HAP-1 (cell line): ENCODE data around the gene ATL2.
A peak's percentile ranks its signal among the peaks of the same experiment; 100 is the strongest.
"Not testable (repeated sequence)": the region's sequence is repeated elsewhere in the genome, so short reads cannot be mapped to it uniquely, and the experiment has no call there.

Experiments used
- DNase-seq, 2 experiments: peaks; one replicate each; pipeline ENCODE4 v3.0.0-alpha.2; 2016 to 2020; ENCODE audit warnings: low spot score in 2 of 2
- H3K27me3 ChIP-seq: fragments of 250-450 bp; sonication (Bioruptor Pico); 2 replicates; pipeline ENCODE4 v1.5.1; 2020; ENCODE audit warnings: low read depth, mild to moderate bottlenecking, moderate library complexity
- H3K36me3 ChIP-seq: fragments of 250-450 bp; sonication (Bioruptor Pico); replicated peaks from 2 replicates; pipeline ENCODE4 v1.5.1; 2020; ENCODE audit warnings: mild to moderate bottlenecking
- H3K4me1 ChIP-seq: fragments of 250-450 bp; sonication (Bioruptor Pico); 2 replicates; pipeline ENCODE4 v1.5.1; 2020; ENCODE audit warnings: mild to moderate bottlenecking
- H3K4me3 ChIP-seq: fragments of 250-450 bp; sonication (Bioruptor Pico); 2 replicates; pipeline ENCODE4 v1.5.1; 2020; ENCODE audit warnings: mild to moderate bottlenecking, moderate library complexity
- H3K9me3 ChIP-seq: fragments of 250-450 bp; sonication (Bioruptor Pico); 2 replicates; pipeline ENCODE4 v1.5.1; 2020; ENCODE audit warnings: mild to moderate bottlenecking, moderate library complexity
- in situ Hi-C: fragments of 300-500 bp; cut with MboI; formaldehyde crosslinking; loops from 3 replicates; pipeline ENCODE4 v1.14.3; 2020; ENCODE audit warnings: low sequenced_read_pairs, inconsistent platforms, mixed read lengths

Gene ATL2

DNA sequence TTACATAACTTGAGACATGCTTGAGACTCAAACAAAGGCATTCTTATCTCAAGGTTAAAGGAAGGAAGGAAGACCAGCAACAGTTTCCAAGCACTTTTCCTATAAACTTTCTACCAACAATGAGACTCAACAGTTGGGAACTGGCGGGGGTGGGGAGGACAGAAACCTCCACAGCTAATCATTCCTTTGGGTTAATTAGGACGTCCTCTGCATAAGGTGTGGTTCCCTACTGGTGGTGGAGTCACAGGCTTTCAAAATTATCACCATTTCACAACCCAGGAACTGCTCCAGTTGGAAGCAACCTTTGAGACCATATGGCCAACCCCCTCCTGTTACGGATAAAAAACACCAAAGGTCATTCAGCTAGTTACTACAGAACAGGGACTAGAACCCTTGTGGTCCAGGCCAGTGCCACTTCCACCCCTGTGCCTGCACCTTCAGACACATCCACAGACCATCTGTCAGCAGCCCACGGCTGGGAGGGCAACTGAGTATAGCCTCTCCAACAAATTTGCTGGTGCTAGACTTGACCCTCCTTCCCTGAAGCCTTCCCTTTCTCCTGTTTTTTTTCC is 30.1 kb upstream of the ATL2 start:
- Histone ChIP-seq H3K27me3 (no peaks in the 10 kb centered on the region), H3K4me1 (peaks cover 32% of the 10 kb centered on the region), H3K36me3 (no peaks in the 10 kb centered on the region), H3K9me3 (peaks cover 11% of the 10 kb centered on the region), H3K4me3 (no peak overlapping the region)
- DNase-seq = peak in 1 of 2 experiments; percentile 76
- in situ Hi-C loops = no loop called here

DNA sequence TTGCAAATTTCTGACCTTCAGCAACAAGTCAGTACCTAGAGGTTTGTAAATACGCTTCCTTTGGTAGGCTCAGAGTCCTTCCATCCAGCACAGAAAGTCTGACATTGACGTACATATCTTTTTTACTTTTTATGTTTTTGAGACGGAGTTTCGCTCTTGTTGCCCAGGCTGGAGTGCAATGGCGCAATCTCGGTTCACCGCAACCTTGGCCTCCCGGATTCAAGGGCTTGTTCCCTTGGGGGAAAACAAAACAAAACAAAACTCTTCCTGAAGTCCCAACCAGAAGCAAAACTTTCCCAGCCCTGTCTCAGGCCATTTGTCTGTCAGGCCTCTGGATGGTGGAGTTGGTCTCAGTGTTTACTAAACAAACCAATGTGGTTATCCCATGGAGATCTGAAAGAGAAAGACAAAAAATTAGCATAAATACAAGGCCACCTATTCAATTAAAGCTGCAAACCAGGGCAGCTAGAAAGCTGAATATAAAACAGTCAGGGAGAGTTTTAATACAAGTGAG is 29.6 kb upstream of the ATL2 start:
- no peaks in the 10 kb centered on the region for H3K27me3 ChIP-seq
- peaks cover 9% of the 10 kb centered on the region for H3K9me3 ChIP-seq
- in situ Hi-C loops = no loop called here
- no peaks in the 10 kb centered on the region for H3K36me3 ChIP-seq
- no peak overlapping the region for H3K4me3 ChIP-seq
- DNase-seq = peak; percentile 72 to 96
- H3K4me1 ChIP-seq = peaks cover 32% of the 10 kb centered on the region

DNA sequence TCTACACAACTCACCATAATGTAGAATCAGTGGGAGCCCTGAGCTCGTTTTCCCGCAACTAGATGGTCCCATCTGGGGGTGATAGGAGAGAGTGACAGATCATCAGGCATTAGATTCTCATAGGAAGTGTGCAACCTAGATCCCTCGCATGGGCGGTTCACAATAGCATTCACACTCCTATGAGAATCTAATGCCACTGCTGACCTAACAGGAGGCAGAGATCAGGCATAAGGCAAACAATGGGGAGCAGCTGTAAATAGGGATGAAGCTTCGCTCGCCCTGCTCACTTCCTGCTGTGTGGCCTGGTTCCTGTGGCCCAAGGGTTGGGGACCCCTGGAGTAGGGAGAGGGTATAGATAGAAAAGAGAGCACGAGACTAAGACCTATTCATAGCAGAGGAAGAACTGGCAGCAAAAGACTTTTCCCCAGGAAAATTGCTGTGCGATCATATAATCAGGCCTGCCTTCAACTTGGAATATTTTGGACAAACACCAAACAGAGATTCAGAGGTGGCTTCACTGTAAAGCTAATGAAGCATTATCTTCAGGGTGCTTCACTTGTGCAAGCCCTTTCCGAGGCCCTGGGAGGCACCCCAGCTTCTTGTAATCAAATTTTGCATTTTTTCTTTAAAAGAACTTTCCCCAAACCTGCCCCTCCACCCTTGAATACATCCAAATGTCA is 29.0 kb upstream of the ATL2 start:
- H3K4me3 ChIP-seq = no peak overlapping the region
- peaks cover 32% of the 10 kb centered on the region for H3K4me1 ChIP-seq
- in situ Hi-C loops = no loop called here

DNA sequence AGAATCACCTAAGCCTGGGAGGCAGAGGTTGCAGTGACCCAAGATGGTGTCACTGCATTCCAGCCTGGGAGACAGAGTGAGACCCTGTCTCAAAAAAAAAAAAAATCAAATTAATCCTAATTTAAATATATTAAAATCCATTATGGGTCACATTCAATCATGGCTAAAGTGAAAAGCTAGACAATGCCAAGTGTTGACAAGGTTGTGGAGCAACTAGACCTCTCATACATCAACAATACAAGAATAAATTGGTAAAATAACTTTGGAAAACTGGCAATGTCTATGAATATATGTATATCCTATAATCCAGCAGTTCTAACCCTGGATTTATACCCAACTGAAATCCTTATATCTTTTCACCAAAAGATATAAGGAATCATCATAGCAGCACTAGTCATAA is 23.4 kb upstream of the ATL2 start:
- Histone ChIP-seq H3K27me3 (no peaks in the 10 kb centered on the region), H3K4me3 (no peak overlapping the region), H3K9me3 (peaks cover 8% of the 10 kb centered on the region), H3K4me1 (peaks cover 8% of the 10 kb centered on the region), H3K36me3 (no peaks in the 10 kb centered on the region)
- DNase-seq = no peak
- in situ Hi-C loops = no loop called here

More for the DNA sequence above, 29.0 kb upstream of the ATL2 start:
- Histone ChIP-seq H3K36me3 (no peaks in the 10 kb centered on the region), H3K27me3 (no peaks in the 10 kb centered on the region), H3K9me3 (peaks cover 9% of the 10 kb centered on the region)
- DNase-seq = no peak

DNA sequence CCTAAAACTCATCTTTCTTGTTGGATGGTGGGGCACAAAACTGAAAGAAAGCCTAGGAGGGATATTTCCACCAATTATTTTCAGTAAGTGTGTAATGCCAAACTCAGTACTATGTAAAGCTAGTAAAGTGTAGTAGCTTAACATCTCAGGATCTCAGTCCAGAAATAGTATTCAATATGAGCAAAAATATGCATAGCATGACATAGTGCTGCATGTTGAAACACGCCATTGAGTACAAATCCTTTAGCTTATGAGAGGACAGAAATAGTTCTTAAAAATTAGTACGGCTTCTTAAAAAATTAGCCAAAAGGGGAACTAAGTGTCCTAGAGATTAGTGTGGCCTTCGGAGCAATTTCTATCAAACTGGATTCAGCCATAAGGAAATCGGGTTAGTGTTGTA is 21.7 kb upstream of the ATL2 start:
- H3K27me3 ChIP-seq = no peaks in the 10 kb centered on the region
- in situ Hi-C loops = no loop called here

DNA sequence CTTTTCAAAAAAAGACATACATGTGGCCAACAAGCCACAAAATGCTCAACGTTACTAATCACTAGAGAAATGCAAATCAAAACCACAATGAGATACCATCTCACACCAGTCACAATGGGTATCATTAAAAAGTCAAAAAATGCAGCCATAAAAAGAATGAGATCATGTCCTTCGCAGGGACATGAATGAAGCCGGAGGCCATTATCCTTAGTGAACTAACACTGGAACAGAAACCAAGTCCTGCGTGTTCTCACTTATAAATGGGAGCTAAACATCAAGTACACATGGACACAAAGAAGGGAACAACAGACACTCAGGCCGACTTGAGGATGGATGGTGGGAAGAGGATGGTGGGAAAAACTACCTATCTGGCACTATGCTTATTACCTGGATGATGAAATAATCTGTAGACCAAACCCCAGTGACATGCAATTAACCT is 17.8 kb upstream of the ATL2 start:
- Histone ChIP-seq H3K27me3 (no peaks in the 10 kb centered on the region), H3K4me3 (no peak overlapping the region), H3K36me3 (no peaks in the 10 kb centered on the region), H3K4me1 (peaks cover 28% of the 10 kb centered on the region), H3K9me3 (no peaks in the 10 kb centered on the region)
- in situ Hi-C loops = no loop called here
- peak; percentile 70 to 95 for DNase-seq

More for the DNA sequence above, 21.7 kb upstream of the ATL2 start:
- Histone ChIP-seq H3K9me3 (peaks cover 4% of the 10 kb centered on the region; the same call in 1 of the 2 replicates), H3K4me1 (peaks cover 14% of the 10 kb centered on the region), H3K4me3 (no peak overlapping the region), H3K36me3 (no peaks in the 10 kb centered on the region)
- no peak for DNase-seq

DNA sequence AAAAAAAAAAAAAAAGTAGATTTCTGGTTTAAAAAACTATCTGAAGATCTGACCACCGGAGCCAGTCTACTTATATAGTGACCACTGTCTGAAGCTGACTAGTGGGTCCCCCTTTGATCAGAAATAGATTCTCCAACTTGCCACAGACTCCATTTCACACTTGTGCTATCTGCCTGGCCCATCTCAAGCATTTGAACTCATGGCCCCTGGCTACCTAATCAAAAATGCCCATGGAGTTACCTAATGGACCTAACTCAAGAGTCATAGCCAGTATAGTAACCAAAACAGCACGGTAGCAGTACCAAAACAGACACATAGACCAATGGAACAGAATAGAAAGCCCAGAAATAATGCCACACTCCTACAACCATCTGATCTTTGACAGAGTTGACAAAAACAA is 17.0 kb upstream of the ATL2 start:
- in situ Hi-C loops = no loop called here
- Histone ChIP-seq H3K9me3 (no peaks in the 10 kb centered on the region), H3K4me3 (no peak overlapping the region), H3K4me1 (peaks cover 29% of the 10 kb centered on the region), H3K27me3 (no peaks in the 10 kb centered on the region), H3K36me3 (no peaks in the 10 kb centered on the region)
- DNase-seq = no peak

DNA sequence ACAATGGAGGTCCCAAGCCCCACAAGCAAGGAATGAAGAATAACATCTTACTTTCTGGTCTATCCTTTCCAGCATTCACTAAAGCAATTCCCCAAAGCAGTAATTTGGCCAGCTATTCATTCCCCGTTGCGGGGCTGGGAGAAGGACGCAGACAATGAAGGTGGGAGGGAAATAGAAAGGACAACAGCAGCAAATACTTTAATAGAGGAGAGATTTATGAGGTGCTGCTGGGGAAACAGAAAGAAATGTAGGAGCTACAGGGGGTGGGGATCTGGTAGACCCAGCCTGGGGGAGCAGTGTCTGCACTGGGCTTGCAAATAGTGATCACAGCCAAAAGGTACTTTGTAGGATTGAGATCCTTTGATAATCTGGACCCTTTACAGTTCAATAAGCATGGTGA is 13.9 kb upstream of the ATL2 start:
- H3K9me3 ChIP-seq = no peaks in the 10 kb centered on the region
- no peak overlapping the region for H3K4me3 ChIP-seq
- H3K36me3 ChIP-seq = no peaks in the 10 kb centered on the region
- H3K4me1 ChIP-seq = peaks cover 29% of the 10 kb centered on the region
- DNase-seq = peak; percentile 66 to 87
- in situ Hi-C loops = no loop called here
- H3K27me3 ChIP-seq = no peaks in the 10 kb centered on the region

DNA sequence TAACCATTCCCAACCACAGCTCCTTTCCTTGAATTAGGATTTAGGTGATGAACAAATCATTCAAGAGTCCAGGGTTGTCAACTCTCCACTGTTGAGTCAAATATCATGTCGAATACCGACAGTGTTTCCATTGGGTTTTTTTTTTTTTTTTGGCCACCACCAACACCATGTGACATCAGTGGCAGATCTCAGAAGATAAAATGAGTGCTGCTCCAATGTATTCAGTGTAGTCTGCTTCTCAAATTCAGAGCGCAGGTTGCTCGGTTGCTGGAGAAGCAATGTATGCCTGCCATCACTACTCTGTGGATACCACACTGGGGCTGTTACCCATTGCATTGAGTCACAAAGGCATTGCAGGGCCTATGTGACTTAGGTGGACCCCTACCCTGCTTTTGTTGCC is 10.8 kb upstream of the ATL2 start:
- DNase-seq = no peak
- H3K4me3 ChIP-seq = no peak overlapping the region
- no peaks in the 10 kb centered on the region for H3K36me3 ChIP-seq
- in situ Hi-C loops = no loop called here
- no peaks in the 10 kb centered on the region for H3K27me3 ChIP-seq
- no peaks in the 10 kb centered on the region for H3K9me3 ChIP-seq
- peaks cover 16% of the 10 kb centered on the region for H3K4me1 ChIP-seq

DNA sequence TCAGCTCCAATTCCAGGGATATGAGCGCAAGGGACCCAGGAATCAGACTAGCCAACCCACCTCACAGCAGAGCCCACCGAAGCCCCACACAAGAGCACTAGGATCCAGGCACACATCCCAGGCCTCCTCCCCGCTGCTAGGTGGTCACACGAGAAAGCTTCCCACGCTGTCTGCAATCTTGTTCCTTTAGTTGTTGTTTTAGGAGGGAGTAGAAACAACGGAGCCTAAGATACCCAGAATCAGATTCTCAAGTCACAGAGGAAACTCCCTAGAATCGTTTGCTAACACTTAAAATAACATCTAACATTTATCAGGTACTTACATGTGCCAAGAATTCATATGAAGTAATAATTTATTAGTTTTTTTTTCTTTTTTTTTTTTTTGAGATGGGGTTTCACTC is 9.7 kb upstream of the ATL2 start:
- in situ Hi-C loops = no loop called here

DNA sequence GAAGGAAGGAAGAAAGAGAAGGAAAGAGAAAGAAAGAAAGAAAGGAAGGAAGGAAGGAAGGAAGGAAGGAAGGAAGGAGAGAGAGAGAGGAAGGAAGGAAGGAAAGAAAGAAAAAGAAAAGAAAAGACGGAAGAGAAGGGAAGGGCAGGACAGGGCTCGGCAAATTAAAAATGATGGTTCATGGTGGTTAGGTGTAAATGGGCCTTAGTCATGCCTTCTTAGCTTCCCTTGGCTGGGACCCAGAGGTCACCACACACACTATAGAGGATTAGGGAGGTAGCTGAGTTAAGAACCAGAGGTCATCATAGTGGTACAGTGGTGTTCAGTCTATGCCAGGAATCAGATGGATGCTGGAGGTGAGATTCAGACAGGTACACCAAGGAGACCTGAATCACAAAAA is 9.3 kb upstream of the ATL2 start:
- H3K9me3 ChIP-seq = no peaks in the 10 kb centered on the region
- DNase-seq = no peak
- no peak overlapping the region for H3K4me3 ChIP-seq
- H3K36me3 ChIP-seq = no peaks in the 10 kb centered on the region
- in situ Hi-C loops = no loop called here
- peaks cover 16% of the 10 kb centered on the region for H3K4me1 ChIP-seq
- no peaks in the 10 kb centered on the region for H3K27me3 ChIP-seq

More for the DNA sequence above, 9.7 kb upstream of the ATL2 start:
- no peak for DNase-seq
- Histone ChIP-seq H3K4me1 (peaks cover 16% of the 10 kb centered on the region), H3K36me3 (no peaks in the 10 kb centered on the region), H3K9me3 (no peaks in the 10 kb centered on the region), H3K4me3 (no peak overlapping the region), H3K27me3 (no peaks in the 10 kb centered on the region)

DNA sequence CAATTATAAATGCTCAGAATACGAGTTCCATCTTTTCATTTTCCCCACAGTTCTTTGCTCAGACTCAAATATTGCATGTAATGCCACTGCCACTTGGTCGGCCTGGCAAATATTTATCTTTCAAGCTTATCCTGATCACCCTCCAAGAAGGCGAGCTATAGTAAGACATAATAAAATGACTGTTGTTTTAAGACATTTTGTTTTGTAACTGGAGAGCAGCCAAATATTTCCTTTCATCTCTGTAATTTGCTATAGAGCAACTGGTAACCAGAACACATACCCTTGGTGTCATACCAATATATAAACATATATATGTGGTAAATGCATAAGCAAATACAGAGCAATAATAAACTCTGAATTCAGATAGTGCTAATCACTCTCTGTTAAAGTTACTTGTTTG is 7.3 kb upstream of the ATL2 start:
- no peaks in the 10 kb centered on the region for H3K36me3 ChIP-seq
- no peak for DNase-seq
- H3K4me1 ChIP-seq = no peaks in the 10 kb centered on the region
- H3K4me3 ChIP-seq = no peak overlapping the region
- H3K9me3 ChIP-seq = no peaks in the 10 kb centered on the region
- H3K27me3 ChIP-seq = no peaks in the 10 kb centered on the region
- in situ Hi-C loops = no loop called here

DNA sequence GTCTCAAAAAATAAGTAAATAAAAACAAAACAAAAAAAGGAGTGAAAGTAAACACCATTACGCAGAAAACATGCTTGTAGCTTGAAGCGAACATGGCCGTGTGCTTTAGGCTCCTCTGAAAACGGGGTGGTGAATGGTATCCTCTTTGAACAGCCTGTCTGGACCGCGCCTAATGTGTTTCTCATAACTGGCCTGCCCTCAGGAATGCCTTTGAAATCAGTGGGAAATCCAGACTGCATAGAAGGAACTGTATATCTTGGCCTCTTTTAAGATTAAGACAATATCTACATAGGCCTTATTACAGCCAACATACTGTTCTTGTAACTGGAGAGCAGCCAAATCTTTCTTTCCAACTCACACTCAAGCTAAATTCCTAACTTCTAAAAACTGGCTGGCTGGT is 6.7 kb upstream of the ATL2 start:
- H3K9me3 ChIP-seq, H3K4me3 ChIP-seq, in situ Hi-C loops, DNase-seq, H3K4me1 ChIP-seq, H3K36me3 ChIP-seq, H3K27me3 ChIP-seq: not testable (repeated sequence)

DNA sequence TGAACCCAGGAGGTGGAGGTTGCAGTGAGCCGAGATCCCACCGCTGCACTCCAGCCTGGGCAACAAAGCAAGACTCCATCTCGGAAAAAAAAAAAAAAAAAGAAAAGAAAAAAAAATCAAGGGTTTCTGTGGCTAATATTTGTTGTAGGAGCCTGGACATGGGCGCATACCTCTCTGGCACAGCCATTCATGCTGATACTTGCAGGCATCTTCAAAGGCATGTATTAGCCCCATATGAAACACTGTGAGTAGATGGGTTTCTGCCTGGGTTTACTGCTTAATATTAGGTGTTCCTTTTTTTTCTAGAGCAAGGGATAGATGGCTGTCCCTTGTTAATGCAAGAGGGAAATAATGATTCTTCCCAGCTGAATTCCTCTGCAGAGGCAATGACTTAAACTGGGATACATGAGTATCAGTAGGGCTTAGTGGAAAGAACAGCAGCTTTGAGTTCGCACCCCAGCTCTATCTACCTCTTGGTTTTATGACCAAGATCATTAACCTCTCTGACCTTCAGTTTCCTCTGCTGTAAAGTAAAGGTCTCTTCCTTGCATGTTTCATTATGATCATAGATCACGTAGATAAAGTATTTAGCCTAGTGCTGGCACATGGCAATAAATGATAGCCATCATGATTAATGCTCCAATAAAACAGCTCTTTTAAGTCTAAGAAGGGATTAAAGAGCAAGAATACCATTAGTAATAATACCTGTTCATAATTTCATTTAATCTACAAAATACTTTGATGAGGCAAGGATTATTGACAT is 4.5 kb upstream of the ATL2 start:
- in situ Hi-C loops = no loop called here
- Histone ChIP-seq H3K36me3 (no peaks in the 10 kb centered on the region), H3K9me3 (no peaks in the 10 kb centered on the region), H3K27me3 (no peaks in the 10 kb centered on the region), H3K4me1 (peaks cover 10% of the 10 kb centered on the region), H3K4me3 (no peak overlapping the region)
- no peak for DNase-seq
